Vagina (tissue), 2 donors: Measurements from ENCODE around the gene CADPS2. TPM values are rescaled to one million over a fixed set of nuclear protein-coding genes. Genes with fewer than 3 reads are reported as not detected.

Source experiments
- DNase-seq, 2 donors: peaks; one replicate each; pipeline ENCODE4 v3.0.0-alpha.2; 2017; ENCODE audit errors: extremely low spot score in 2 of 2
- H3K27ac ChIP-seq: fragments of 200-600 bp; sonication (generic); one replicate; pipeline ENCODE4 v1.5.1; 2019
- H3K27me3 ChIP-seq: fragments of 200-600 bp; sonication (generic); one replicate; pipeline ENCODE4 v1.5.1; 2019
- H3K36me3 ChIP-seq, 2 donors: fragments of 200-600 bp; sonication (generic); one replicate each; pipeline ENCODE4 v1.5.1; 2017 to 2019
- H3K4me1 ChIP-seq: fragments of 200-600 bp; sonication (generic); one replicate; pipeline ENCODE4 v1.5.1; 2019
- H3K4me3 ChIP-seq, 2 donors: fragments of 200-600 bp; sonication (generic); 1 replicate in 1 of 2; 2 replicates in 1 of 2; pipeline ENCODE4 v1.5.1; 2016 to 2019
- H3K9me3 ChIP-seq: fragments of 200-600 bp; sonication (generic); one replicate; pipeline ENCODE4 v1.5.1; 2019
- CTCF ChIP-seq, 3 experiments: fragments of 450-650 bp in 2 of 3; fragments of 200-600 bp in 1 of 3; sonication (generic) in 1 of 3; IDR thresholded peaks; one replicate each; pipeline ENCODE4 v1.5.1; 2017 to 2019; ENCODE audit warnings: antibody characterized with exemption in 3 of 3, mild to moderate bottlenecking in 2 of 3, moderate library complexity in 2 of 3
- POLR2A ChIP-seq, 2 donors: fragments of 450-650 bp; IDR thresholded peaks; one replicate each; pipeline ENCODE4 v1.6.1; 2017; ENCODE audit warnings: antibody characterized with exemption in 2 of 2, mild to moderate bottlenecking in 2 of 2, moderate library complexity in 2 of 2
- POLR2AphosphoS5 ChIP-seq, 2 donors: sonication (generic); formaldehyde crosslinking; IDR thresholded peaks; one replicate each; pipeline ENCODE4 v1.9.0; 2017; ENCODE audit warnings: antibody characterized with exemption in 2 of 2, mild to moderate bottlenecking in 2 of 2, low read depth in 1 of 2; ENCODE audit not compliant: insufficient read depth in 1 of 2
- intact Hi-C: fragments of 100-400 bp; cut with DNase I; formaldehyde crosslinking; loops from one replicate; pipeline ENCODE4 v1.15.1; 2023
- total RNA-seq: library from RNA; depleted of rRNA; stranded (reverse); fragments of >200 nt; gene quantifications from one replicate; pipeline ENCODE4 v1.2.3, GENCODE V29; 2016

CADPS2 gene
- total RNA-seq, 1 donor from 2014 or later = 25.5 TPM

GRCh38 chr7:122632238-122632637 is 254.0 kb downstream of the CADPS2 start:
- Histone ChIP-seq H3K4me3 (no peak overlapping the region), H3K36me3 (no peaks in the 10 kb centered on the region), H3K4me1 (no peaks in the 10 kb centered on the region), H3K27ac (no peak overlapping the region), H3K9me3 (no peaks in the 10 kb centered on the region), H3K27me3 (no peaks in the 10 kb centered on the region)
- DNase-seq = no peak
- intact Hi-C loops = no loop called here
- TF ChIP-seq POLR2AphosphoS5 (IDR thresholded peaks at IDR 0.05; ENCODE audit: insufficient read depth in 1 of 2, low read depth in 1 of 2) = no peak
- TF ChIP-seq CTCF (IDR thresholded peaks at IDR 0.05) = no peak
- no peak for TF ChIP-seq POLR2A (IDR thresholded peaks at IDR 0.05)

DNA sequence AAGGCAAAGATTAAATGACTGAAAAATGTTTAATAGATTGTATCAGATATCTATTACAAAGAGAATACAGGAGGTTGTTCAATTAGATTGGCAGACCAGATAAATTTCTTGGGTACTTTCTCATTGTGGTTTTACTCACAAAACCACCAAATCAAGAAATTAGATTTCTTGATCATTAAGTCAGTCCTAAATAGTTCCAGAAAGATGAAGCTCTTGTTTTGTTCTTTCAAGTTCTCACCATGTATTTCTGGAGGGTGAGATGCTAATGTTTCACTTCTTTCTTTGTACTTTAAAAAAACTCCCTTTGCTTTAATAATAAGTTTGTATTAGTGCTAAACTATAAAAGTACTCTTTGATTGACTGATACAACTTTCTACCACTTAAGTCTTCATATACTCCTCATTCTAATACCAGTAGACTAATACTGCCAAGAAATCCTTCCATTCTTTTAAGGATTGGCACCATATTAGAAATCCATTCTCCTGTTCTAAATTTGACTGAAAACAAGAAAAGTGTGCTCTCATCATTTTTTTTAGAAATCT is 256.8 kb downstream of the CADPS2 start:
- Histone ChIP-seq H3K4me1 (no peaks in the 10 kb centered on the region), H3K27me3 (no peaks in the 10 kb centered on the region), H3K4me3 (no peak overlapping the region), H3K9me3 (no peaks in the 10 kb centered on the region), H3K27ac (no peak overlapping the region), H3K36me3 (no peaks in the 10 kb centered on the region)
- no peak for DNase-seq
- intact Hi-C loops = no loop called here
- no peak for TF ChIP-seq POLR2AphosphoS5 (IDR thresholded peaks at IDR 0.05; ENCODE audit: insufficient read depth in 1 of 2, low read depth in 1 of 2)
- TF ChIP-seq POLR2A (IDR thresholded peaks at IDR 0.05) = no peak
- TF ChIP-seq CTCF (IDR thresholded peaks at IDR 0.05) = no peak

DNA sequence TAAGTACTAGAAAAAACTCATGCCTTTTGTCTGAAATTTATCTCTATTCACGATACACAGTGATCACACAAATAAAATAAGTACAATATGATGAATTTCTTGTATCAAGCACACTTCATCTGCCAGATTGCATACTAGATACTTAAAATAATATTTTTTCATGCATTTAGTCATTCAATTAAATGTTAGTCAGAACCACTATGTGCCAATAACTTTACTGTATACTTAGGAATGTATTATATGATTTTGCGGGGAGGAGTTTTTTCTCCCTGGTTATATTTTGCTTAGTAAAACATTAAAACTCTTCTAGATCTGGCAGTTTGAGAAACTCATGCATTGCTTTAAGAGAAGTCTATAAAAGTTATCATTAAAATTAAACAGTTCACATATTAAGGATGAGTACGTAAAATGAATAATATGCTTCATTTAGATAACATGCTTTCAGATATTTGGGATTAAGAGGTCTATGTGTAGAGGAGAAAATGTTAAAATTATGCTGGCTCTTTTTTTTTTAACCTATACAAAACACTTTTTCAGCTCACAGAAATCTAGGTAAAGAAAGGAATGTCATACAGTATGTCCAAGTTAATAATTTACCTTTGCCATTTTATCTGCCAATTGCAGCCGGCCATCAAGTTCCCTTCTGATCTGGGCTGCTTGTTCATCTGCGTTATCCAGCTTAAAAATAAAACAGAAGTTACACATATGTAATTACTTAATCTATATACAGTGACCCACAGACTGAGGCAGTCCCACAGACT is 257.4 kb downstream of the CADPS2 start:
- TF ChIP-seq CTCF (IDR thresholded peaks at IDR 0.05) = no peak
- no peak for TF ChIP-seq POLR2A (IDR thresholded peaks at IDR 0.05)
- TF ChIP-seq POLR2AphosphoS5 (IDR thresholded peaks at IDR 0.05; ENCODE audit: insufficient read depth in 1 of 2, low read depth in 1 of 2) = no peak
- Histone ChIP-seq H3K9me3 (no peaks in the 10 kb centered on the region), H3K4me1 (no peaks in the 10 kb centered on the region), H3K36me3 (no peaks in the 10 kb centered on the region), H3K27me3 (no peaks in the 10 kb centered on the region), H3K27ac (no peak overlapping the region), H3K4me3 (no peak overlapping the region)
- intact Hi-C loops = no loop called here
- no peak for DNase-seq

DNA sequence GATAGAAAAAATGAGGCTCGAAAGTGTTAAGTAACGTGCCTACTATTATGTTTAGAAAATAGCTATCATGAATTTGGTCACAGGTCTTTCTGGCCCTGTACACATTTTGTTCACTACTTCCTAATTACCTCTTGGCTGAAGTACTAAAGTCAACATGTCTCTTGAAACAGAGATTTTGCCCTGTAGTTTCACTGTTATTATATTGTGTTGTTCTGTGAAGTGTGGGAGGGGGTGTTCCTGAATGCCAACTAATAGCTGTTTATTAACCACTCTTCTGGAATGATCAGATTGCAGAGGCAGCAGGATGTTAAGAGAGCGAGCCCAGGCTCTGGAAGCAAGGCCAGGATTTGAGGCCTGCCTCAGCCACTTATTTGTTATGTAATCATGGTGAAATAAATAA is 259.5 kb downstream of the CADPS2 start:
- H3K36me3 ChIP-seq = no peaks in the 10 kb centered on the region
- TF ChIP-seq POLR2AphosphoS5 (IDR thresholded peaks at IDR 0.05; ENCODE audit: insufficient read depth in 1 of 2, low read depth in 1 of 2) (no peak), POLR2A (IDR thresholded peaks at IDR 0.05) (no peak), CTCF (IDR thresholded peaks at IDR 0.05) (no peak)
- H3K27me3 ChIP-seq = no peaks in the 10 kb centered on the region
- H3K27ac ChIP-seq = no peak overlapping the region
- no peaks in the 10 kb centered on the region for H3K9me3 ChIP-seq
- no peak for DNase-seq
- H3K4me3 ChIP-seq = no peak overlapping the region
- intact Hi-C loops = no loop called here
- no peaks in the 10 kb centered on the region for H3K4me1 ChIP-seq

DNA sequence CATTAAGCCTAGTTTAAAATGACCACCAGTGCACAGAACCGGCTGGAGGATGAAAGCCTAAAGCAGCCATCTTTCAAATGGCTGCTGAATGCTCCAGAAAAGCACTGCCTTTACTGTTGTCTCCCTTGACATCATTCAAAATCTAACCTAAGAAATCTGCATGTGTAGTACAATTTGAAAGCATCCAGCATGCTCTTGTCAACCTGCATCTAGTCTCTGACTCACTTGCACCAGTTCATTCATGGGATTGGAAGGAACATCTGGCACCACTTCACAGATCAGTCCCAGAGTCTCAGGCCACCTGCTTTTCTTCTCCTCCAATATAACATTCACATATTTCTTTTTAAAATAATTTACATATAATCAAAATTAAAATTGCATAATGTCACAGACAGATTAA is 263.6 kb downstream of the CADPS2 start:
- Histone ChIP-seq H3K36me3 (no peaks in the 10 kb centered on the region), H3K4me3 (no peak overlapping the region), H3K9me3 (no peaks in the 10 kb centered on the region), H3K27ac (no peak overlapping the region), H3K27me3 (no peaks in the 10 kb centered on the region), H3K4me1 (no peaks in the 10 kb centered on the region)
- TF ChIP-seq POLR2A (IDR thresholded peaks at IDR 0.05) (no peak), POLR2AphosphoS5 (IDR thresholded peaks at IDR 0.05; ENCODE audit: insufficient read depth in 1 of 2, low read depth in 1 of 2) (no peak)
- no peak for DNase-seq
- intact Hi-C loops = no loop called here
